Central memory CD4-positive, alpha-beta T cell (primary cell): ENCODE data around the gene SPTAN1.
"Not testable (repeated sequence)": the region's sequence is repeated elsewhere in the genome, so short reads cannot be mapped to it uniquely, and the experiment has no call there.

Experiments used
- DNase-seq: peaks from one replicate; pipeline ENCODE4 v3.0.0; 2022

Gene SPTAN1

DNA sequence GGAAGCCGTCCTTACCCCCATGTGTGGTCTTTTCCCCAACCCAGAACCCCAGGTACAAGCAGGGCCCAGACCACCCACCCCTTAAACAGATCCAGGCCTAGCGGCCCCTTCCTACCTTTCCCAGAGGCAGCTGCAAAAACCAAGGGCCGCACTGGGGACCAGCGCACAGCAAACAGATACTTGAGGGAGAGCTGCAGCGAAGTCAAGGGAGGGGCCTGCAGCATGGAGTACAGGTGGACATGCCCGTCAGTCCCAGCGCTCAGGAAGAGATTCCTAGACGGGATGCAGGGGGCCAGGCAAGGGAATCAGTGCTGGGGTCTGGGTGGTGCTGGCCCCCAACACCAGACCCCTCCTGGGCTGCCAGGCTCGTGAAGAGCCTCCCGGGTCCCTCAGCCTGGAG, 81.7 kb downstream of the SPTAN1 start:
- no peak for DNase-seq

DNA sequence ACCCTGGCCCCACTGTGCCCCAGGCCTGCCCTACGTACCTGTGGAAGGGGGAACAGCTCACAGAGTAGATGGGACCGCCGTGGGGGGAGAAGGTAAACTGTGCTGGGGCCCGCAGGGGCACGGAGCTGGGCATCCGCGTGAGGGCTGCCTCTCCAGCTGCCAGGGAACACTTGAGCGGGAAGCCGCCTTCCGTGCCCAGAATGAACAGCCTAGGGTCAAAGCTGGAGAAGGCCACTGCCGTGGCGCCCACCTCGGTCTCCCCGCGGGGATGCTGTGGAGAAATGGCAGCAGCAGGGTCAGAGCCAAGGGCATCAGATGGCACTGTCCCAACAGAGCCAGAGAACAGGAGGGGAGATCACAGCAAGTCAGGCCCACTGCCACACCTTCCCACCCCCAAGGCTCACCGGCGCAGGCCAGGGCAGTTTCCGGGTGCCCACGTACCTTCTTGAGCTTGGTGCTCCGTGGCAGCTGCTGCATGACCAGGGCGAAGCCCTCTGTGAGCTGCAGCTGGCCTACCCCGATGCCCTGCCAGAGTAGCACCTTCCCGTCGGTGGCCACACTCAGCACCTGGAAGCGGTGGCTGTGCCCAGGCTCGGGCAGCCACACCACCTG, 82.4 kb downstream of the SPTAN1 start:
- DNase-seq: no peak

DNA sequence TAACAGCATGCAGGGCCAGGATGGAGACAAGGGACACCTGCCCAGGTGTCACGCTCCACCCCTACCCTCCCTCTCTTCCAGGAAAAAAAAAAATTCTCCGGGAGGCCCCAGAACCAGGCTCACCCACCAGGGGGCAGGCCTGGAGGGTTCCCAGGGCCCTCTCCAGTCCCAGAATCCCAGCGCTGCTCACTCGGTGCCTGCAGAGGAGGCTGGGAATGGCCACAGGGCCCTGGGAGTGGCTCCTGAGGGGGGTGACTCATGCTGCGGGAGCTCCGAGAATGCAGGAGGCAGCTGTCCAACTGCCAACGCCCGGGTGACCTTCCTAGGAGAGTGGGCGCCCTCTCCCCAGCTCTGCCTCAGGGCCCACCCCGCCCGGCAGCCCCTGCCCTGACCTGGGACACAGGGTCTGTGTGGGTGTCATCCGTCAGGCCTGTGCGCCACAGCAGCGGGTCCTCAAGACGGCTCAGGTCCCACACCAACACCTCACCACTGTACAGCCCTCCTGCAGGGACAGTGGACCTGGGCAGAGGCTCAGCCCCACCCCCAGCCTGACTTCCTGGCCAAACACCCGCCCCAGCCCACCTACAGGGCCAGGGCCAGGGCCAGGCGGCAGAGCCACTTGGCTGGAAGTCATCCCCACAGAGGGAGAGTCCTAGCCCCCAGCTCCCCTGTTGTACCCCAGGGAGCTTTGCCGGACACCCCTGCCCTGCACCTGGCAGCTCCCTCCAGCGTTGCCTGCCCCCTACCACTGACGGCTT, 83.1 kb downstream of the SPTAN1 start:
- DNase-seq: no peak

GRCh38 chr9:128636024-128636390, 83.6 kb downstream of the SPTAN1 start:
- no peak for DNase-seq

DNA sequence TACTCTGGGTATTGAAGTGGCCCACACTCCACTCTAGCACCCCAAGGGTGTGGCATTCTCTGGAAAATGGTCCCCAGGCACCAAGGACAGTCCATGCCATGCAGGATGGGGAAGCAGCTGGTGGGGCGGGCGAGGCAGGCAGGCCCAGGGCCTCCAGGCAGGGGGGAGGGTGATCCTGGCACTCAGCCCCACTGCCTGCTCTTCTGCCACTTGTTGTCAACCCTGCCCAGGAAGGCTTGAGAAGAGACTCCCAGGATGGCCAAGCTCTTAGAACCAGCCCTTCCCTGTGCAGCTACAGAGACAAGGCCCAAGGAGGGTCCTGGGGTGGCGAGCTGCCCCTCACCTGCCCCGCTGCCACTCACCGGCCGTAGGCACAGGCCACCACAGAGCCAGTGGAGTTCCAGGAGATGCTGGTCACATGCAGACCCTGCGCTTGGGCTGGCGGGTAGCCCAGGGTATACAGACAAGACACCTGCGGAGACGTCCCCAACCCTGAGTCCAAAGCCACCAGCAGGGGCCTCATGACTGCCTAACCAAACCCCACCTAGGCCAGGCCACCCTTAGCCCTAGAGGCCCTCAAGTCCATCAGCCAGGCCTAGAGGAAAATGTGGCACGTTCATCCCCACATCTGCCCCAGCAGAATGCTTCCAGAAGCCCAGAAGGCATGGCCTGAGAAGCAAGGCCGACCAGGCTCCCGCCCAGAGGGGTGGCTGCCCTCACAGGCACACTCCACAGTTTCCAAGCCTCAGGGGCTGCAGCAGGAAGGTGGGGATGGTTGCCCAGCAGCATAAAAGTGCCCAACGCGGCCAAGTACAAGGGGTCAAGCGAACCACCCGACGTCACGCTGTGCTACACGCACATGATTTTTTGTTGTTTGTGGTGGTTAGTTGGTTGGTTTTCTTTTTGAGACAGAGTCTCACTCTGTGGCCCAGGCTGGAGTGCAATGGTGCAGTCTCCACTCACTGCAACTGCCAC, 84.5 kb downstream of the SPTAN1 start:
- no peak for DNase-seq

- DNase-seq: no peak
These were observed 85.3 kb downstream of the SPTAN1 start for GRCh38 chr9:128637656-128638055.

DNA sequence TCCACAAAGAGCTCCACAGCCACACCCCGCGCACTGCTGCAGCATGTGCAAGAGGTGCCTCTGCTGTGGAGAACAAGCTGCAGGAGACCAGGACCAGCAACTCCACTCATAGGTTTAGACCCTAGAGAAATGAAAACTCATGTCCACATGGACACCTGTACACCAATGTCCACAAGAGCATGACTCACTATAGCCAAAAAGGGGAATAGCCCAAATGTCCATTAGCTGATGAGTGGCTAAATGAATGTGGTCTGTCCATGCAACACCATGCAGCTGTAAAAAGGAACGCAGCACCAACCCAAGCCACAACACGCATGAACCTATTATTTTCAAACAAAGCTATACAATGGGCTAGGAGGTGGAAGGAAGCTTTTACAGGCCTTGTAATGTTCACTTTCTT, 86.2 kb downstream of the SPTAN1 start:
- no peak for DNase-seq

DNA sequence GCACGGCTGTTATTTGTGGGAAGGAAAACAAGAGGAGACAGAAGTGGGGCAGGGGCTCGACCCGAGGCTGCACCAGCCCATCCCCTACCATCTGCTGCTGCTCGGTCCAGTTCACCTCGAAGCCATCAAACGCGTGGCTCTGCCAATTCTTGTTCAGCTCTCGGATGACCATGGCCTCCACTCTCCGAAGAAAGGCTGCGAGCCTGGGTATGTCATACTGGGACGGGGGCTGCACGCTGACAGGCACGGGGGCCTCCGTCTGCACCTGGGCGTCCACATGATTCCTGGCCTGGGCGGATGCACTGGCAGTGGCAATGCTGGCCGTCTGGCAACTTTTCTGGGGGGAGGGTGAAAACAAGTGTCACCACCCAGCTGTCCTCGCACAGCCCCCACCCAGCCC, 88.2 kb downstream of the SPTAN1 start:
- DNase-seq: no peak

DNA sequence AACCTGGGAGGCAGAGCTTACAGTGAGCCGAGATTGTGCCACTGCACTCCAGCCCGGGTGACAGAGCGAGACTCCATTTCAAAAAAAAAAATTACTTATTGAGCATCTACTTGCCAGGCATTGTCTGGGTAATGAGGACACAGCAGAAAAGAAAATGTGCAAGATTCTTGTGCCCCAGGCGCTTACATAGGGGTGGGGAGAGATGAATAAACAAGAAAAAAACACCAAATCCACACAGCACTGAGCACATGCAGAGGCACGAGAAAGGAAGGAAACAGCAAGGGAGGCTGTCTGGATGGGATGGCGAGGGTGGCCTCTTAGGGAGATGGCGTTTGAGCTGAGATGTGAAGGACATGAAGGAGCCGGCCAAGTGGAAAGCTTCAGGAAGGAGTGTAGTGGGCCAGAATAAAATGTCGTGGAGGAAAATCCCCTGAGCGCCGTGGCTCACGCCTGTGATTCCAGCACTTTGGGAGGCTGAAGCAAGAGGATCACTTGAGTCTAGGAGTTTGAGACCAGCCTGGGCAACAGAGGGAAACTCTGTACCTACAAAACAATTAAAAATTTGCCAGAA, 90.4 kb downstream of the SPTAN1 start:
- no peak for DNase-seq

- no peak for DNase-seq
These were observed 91.3 kb downstream of the SPTAN1 start for GRCh38 chr9:128643519-128644300.

GRCh38 chr9:128648206-128648605, 95.8 kb downstream of the SPTAN1 start:
- peak; percentile 57 for DNase-seq

DNA sequence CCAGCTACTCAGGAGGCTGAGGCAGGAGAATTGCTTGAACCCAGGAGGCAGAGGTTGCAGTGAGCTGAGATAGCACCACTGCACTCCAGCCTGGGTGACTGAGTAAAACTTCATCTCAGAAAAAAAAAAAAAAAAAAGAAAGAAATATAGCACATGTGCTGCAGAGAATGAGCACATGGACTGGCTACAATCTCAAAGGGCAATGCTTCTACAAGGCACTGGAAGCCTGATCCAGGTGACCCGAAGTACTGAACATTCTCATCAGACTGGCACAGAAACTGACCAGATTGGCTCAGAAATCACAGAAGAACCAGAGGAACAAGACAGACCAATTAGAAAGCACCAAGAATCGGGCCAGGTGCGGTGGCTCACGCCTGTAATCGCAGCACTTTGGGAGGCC, 99.4 kb downstream of the SPTAN1 start:
- DNase-seq: no peak

- DNase-seq: no peak
These were observed 101.5 kb downstream of the SPTAN1 start for GRCh38 chr9:128653908-128654307.

DNA sequence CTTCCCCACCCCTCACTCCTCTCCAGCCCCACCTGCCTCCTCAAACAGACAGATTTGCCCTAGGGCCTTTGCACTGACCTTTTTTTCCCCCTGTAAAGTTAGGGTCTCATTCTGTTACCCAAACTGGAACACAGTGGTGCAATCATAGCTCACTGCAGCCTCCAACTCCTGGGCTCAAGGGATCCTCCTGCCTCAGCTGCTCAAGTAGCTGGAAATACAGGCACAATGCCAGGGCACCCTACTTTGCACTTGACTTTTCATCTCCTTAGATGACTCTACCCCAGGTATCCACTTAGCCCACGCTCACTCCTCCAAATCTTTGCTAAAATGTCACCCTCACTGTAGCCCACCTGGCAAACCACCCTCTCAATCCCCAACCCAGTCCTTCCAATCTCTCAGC, 102.1 kb downstream of the SPTAN1 start:
- no peak for DNase-seq

DNA sequence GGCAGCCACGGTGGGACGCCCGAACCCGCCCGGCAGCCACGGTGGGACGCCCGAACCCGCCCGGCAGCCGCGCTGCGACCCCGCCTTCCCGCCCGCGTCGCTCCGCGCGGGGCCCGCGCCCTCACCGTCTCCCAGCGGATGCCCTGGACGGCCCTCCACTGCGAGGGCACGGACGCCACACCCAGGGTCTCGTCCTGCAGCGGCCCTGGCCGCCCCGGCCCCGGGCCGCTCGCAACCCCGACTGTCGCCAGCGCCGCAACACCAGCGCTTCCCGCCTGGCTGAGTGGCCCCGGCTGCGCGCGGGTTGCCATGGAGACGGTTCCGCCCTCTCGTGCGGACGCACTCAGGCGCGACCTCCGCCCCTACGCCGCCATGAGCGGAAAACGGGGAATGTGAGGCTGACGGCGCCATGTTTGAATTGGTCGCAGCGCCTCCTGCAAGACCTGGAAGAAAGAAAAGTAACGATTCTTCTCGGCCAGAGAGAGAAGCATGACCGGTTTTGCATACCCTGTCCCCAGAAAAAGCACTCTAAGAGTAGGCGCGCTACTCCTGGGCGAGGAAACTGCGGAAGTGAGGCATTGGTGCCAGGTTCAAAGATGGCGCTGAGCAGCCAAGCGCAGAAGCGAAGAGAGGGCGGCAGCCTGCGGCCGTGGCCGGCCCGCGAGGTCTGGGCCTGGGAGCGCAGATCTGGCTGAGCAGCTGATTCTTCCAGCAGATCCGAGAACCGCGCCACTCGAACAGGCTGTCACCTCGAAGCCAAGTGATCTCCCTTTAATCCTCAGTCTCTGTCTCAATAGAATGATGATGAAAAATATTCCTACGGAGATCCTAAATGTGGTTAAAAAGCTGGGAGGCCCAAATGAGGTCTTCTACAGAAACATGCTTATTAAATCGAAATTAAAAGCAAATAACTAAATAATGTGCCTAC, 104.3 kb downstream of the SPTAN1 start, which contains the start of gene DYNC2I2:
Gene DYNC2I2 (minus strand): TSS at position 432 of the 928 bp plus-strand sequence. CDS start 121 bp downstream, at position 311.
- DNase-seq: peak; percentile 94

GRCh38 chr9:128657344-128657704, 104.9 kb downstream of the SPTAN1 start:
- DNase-seq: no peak

DNA sequence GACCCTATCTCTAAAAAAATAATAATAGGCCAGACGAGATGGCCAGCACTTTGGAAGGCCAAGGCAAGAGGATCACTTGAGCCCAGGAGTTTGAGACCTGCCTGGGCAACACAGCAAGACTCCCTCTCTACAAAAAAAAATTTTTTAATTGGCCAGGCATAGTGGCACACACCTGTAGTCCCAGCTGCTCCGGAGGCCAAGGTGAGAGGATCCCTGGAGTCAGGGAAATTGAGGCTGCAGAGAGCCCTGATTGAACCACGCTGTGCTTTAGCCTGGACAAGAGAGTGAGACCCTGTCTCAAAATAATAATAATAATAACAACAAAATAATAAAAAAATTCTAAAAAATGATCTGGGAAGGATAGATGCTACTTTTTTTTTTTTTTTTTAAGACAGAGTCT, 105.4 kb downstream of the SPTAN1 start:
- DNase-seq: no peak

DNA sequence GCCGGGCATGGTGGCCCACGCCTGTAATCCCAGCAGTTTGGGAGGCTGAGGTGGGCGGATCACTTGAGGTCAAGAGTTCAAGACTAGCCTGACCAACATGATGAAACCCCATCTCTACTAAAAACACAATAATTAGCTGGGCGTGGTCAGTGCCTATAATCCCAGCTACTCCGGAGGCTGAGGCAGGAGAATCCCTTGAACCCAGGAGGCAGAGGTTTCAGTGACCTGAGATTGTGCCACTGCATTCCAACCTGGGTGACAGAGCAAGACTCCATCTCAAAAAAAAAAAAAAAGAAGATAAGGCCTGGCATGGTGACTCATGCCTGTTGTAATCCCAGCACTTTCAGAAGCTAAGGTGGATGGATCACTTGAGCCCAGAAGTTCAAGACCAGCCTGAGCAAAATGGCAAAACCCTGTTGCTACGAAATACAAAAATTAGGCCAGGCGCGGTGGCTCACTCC, 114.1 kb downstream of the SPTAN1 start:
- not testable (repeated sequence) for DNase-seq

- no peak for DNase-seq
These were observed 117.4 kb downstream of the SPTAN1 start for GRCh38 chr9:128669786-128670185.

- no peak for DNase-seq
These were observed 123.0 kb downstream of the SPTAN1 start for GRCh38 chr9:128675382-128675781.

- DNase-seq: no peak
These were observed 125.4 kb downstream of the SPTAN1 start for GRCh38 chr9:128677794-128678193.
